ENCODE measurements around the gene PDLIM5.
"Not testable (repeated sequence)": the region's sequence is repeated elsewhere in the genome, so short reads cannot be mapped to it uniquely, and the experiment has no call there.

The PDLIM5 gene

DNA sequence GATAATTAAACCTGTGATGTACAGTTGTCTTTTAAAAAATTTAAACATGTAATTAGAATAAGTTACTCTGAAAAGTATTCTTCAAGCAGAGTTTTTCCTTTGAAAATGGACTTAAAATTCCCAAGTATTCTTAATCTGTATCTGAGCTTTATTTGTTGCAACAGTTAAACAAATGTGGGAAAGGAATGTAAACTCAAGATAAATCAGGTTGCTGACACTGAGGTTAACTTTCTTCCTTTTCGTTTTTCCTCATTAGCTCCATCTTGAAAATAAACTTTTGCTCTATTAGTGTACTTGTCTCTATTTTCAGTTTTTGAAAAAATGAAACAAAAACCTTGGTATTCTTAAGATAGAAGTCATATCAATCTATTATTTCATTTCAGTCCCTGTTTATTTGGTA is 161.5 kb downstream of the PDLIM5 start:
- H3K4me3 ChIP-seq (ENCODE audit: low read length): no peak overlapping the region
- no CpG with 5 or more reads among the region's 1 CpG for WGBS (ENCODE audit: insufficient coverage, insufficient read length)
- H3K9me3 ChIP-seq (ENCODE audit: control insufficient read depth, insufficient read depth, low read length): no peaks in the 10 kb centered on the region
- H3K36me3 ChIP-seq (ENCODE audit: control insufficient read depth, insufficient read depth, low read length): no peaks in the 10 kb centered on the region
- no peak overlapping the region for H3K27ac ChIP-seq (ENCODE audit: low read length)
- no peaks in the 10 kb centered on the region for H3K27me3 ChIP-seq (ENCODE audit: control insufficient read depth, insufficient read depth, low read length)
- no peak for DNase-seq (ENCODE audit: low read depth, low spot score)
- H3K4me1 ChIP-seq (ENCODE audit: control insufficient read depth, insufficient read depth, low read length): no peaks in the 10 kb centered on the region

DNA sequence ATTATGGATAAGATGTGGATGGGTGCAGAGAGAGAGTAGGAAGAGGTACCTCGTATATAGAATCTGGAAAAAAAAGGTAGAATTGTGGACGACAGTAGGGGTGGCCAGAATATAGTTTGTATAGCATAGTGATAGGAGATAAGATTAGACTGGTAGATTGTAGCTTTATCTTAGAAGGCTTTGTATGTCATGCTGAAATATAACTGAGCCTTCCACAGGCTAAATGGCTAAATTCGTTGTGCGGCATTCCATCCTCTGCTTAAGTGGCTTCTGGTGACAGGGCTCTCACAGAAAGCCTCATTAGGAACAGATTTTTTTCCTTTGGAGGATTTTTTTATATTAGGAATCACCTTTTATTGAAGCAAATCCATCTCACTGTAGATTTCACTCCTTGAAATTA is 163.7 kb downstream of the PDLIM5 start:
- DNase-seq (ENCODE audit: low read depth, low spot score): no peak
- no peaks in the 10 kb centered on the region for H3K4me1 ChIP-seq (ENCODE audit: control insufficient read depth, insufficient read depth, low read length)
- 100% methylated on average over 1 of the region's 4 CpGs for WGBS (ENCODE audit: insufficient coverage, insufficient read length)

DNA sequence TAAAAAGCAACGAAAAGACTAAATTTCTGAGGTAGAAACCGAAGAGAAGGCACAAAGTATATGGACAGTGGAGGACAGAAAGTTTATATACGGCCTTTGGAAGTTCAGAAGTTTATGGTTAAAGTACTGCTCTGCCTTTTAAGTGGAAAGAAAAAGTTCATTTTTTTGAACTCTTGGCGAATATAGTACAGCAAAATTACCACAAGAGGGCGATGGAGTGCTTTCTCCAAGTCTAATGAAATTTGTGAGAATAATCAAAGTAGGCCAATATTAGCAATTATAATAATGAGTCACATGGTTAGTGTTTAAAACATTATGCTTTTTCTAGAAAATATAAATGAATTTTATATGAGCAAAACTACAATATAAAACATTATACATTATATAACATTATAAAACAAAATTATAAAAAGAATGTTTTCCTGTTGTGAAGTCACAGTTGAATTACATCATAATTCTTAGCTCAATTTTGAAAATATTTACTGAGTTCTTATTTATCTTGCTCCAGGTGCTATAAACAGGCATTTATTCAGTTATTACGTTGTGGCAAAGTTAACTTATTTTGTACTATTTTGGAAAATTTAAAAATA is 169.8 kb downstream of the PDLIM5 start:
- Histone ChIP-seq H3K36me3 (ENCODE audit: control insufficient read depth, insufficient read depth, low read length) (no peaks in the 10 kb centered on the region), H3K27me3 (ENCODE audit: control insufficient read depth, insufficient read depth, low read length) (no peaks in the 10 kb centered on the region), H3K4me1 (ENCODE audit: control insufficient read depth, insufficient read depth, low read length) (no peaks in the 10 kb centered on the region), H3K4me3 (ENCODE audit: low read length) (no peak overlapping the region), H3K27ac (ENCODE audit: low read length) (no peak overlapping the region), H3K9me3 (ENCODE audit: control insufficient read depth, insufficient read depth, low read length) (no peaks in the 10 kb centered on the region)
- WGBS (ENCODE audit: insufficient coverage, insufficient read length): no CpG with 5 or more reads among the region's 6 CpGs
- no peak for DNase-seq (ENCODE audit: low read depth, low spot score)

More for the DNA sequence above, 163.7 kb downstream of the PDLIM5 start:
- H3K4me3 ChIP-seq (ENCODE audit: low read length): no peak overlapping the region
- H3K27me3 ChIP-seq (ENCODE audit: control insufficient read depth, insufficient read depth, low read length): no peaks in the 10 kb centered on the region
- H3K9me3 ChIP-seq (ENCODE audit: control insufficient read depth, insufficient read depth, low read length): no peaks in the 10 kb centered on the region
- H3K27ac ChIP-seq (ENCODE audit: low read length): no peak overlapping the region
- H3K36me3 ChIP-seq (ENCODE audit: control insufficient read depth, insufficient read depth, low read length): no peaks in the 10 kb centered on the region

DNA sequence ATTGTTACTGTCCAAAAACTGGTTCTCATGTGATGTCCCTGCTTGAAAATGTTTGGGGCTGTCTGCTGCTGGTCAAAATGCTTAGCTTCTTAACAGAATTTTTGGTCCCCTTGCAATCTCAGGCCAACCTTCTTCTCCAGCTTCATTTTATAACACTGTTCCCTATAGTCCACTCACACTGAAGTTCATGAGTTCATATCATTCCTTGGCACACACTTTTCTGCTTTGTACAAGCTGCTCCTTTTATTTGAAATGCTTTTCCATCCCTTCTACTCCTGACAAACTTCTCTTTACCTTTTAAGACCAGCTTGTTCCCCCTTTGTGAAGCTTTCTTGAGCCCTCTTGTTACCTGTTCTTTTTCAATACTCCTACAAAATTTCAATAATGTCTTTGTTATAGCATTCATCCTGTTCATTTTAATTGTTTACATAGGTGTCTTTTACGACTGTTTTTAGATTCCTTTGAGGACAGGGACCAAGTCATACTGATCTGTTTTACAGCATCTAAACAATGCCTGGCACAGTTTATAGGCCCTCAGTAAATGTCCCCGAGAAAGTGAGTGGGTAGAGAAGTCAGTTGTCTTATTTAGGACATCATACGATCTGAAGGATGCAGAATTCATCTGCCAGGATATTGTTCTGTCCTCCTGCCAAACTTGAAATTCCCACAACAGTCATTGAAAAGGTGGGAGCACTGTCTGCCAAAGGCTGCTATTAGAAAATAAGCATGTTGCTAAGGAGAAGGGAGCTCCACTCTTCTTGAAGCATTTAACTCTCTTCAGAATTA is 171.6 kb downstream of the PDLIM5 start:
- no CpG with 5 or more reads among the region's 3 CpGs for WGBS (ENCODE audit: insufficient coverage, insufficient read length)
- Histone ChIP-seq H3K9me3 (ENCODE audit: control insufficient read depth, insufficient read depth, low read length) (no peaks in the 10 kb centered on the region), H3K27me3 (ENCODE audit: control insufficient read depth, insufficient read depth, low read length) (no peaks in the 10 kb centered on the region), H3K36me3 (ENCODE audit: control insufficient read depth, insufficient read depth, low read length) (no peaks in the 10 kb centered on the region), H3K4me1 (ENCODE audit: control insufficient read depth, insufficient read depth, low read length) (no peaks in the 10 kb centered on the region), H3K27ac (ENCODE audit: low read length) (no peak overlapping the region), H3K4me3 (ENCODE audit: low read length) (no peak overlapping the region)
- no peak for DNase-seq (ENCODE audit: low read depth, low spot score)

DNA sequence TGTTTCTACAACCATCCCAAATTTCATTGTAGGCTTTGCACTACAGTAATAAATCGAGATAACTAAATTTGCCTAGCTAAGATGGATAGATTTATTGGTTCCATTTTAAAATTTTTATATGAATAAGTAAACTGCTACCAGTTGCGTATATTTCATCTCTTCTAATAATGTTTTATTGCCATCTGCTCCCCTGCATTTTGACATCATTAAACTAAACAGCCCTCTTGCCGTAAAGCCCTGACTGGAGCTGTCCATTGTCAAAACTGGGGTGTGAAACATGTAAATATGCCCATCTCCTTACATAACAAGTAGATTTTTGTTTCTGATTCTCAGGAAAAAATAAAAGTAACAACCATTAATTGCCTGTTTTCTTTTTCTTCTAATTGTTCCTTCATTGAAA is 175.2 kb downstream of the PDLIM5 start:
- Histone ChIP-seq H3K27ac (ENCODE audit: low read length) (no peak overlapping the region), H3K4me3 (ENCODE audit: low read length) (no peak overlapping the region), H3K27me3 (ENCODE audit: control insufficient read depth, insufficient read depth, low read length) (no peaks in the 10 kb centered on the region), H3K36me3 (ENCODE audit: control insufficient read depth, insufficient read depth, low read length) (no peaks in the 10 kb centered on the region), H3K4me1 (ENCODE audit: control insufficient read depth, insufficient read depth, low read length) (no peaks in the 10 kb centered on the region), H3K9me3 (ENCODE audit: control insufficient read depth, insufficient read depth, low read length) (no peaks in the 10 kb centered on the region)
- WGBS (ENCODE audit: insufficient coverage, insufficient read length): no CpG with 5 or more reads among the region's 3 CpGs
- no peak for DNase-seq (ENCODE audit: low read depth, low spot score)

DNA sequence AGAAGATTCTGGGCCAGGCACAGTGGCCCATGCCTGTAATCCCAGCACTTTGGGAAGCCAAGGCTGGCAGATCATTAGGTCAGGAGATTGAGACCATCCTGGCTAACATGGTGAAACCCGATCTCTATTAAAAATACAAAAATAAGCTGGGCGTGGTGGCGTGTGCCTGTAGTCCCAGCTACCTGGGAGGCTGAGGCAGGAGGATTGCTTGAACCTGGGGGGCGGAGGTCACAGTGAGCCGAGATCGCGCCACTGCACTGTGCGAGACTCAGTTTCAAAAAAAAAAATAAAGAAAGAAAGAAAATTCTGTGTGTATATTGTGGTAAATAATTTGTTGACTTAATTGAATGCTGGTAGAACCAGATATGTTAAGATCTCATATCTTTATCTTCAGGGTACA is 177.3 kb downstream of the PDLIM5 start:
- not testable (repeated sequence) for H3K4me3 ChIP-seq (ENCODE audit: low read length); H3K27me3 ChIP-seq (ENCODE audit: control insufficient read depth, insufficient read depth, low read length); H3K36me3 ChIP-seq (ENCODE audit: control insufficient read depth, insufficient read depth, low read length); DNase-seq (ENCODE audit: low read depth, low spot score); H3K27ac ChIP-seq (ENCODE audit: low read length); H3K4me1 ChIP-seq (ENCODE audit: control insufficient read depth, insufficient read depth, low read length); H3K9me3 ChIP-seq (ENCODE audit: control insufficient read depth, insufficient read depth, low read length)
- no CpG with 5 or more reads among the region's 8 CpGs for WGBS (ENCODE audit: insufficient coverage, insufficient read length)

DNA sequence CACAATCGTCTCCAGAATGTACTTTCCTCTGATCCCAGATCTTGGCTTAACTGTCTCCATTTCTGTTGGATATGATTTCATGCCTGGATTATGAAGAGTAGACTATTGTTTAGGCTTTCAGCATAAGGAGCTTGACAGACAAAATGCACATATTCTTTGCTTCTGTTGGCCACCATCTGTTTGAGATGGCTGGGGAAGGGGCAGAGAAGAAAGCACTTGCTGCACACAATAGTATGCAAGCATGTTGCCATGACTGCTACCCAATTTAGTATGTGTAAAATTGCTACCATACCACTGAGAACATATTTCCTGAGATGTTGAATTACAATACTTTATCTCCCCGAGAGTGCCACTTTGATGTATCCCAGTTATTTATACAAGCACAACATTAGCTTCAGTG is 178.1 kb downstream of the PDLIM5 start:
- no peak overlapping the region for H3K4me3 ChIP-seq (ENCODE audit: low read length)
- no peaks in the 10 kb centered on the region for H3K27me3 ChIP-seq (ENCODE audit: control insufficient read depth, insufficient read depth, low read length)
- no peak overlapping the region for H3K27ac ChIP-seq (ENCODE audit: low read length)
- WGBS (ENCODE audit: insufficient coverage, insufficient read length): no CpG with 5 or more reads among the region's 2 CpGs
- no peaks in the 10 kb centered on the region for H3K36me3 ChIP-seq (ENCODE audit: control insufficient read depth, insufficient read depth, low read length)
- no peak for DNase-seq (ENCODE audit: low read depth, low spot score)
- no peaks in the 10 kb centered on the region for H3K9me3 ChIP-seq (ENCODE audit: control insufficient read depth, insufficient read depth, low read length)
- H3K4me1 ChIP-seq (ENCODE audit: control insufficient read depth, insufficient read depth, low read length): no peaks in the 10 kb centered on the region

DNA sequence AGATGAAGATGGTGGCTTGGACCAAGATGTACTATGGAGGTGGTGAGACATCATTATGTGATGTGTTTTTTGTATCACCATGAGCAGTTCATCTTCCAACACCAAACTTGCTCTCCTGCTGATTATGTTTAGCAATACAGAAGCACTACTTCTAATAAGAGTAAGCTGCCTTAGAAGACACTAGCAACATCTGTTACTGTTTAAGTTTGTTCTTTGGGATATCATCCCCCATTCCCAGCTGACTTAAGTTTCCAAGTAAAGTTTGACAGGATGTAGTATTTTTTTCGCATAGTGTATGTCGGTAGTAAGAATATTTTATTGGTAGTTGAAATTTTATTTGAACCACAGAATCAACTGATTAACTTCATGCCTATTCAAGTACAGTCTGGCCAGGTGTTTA is 182.5 kb downstream of the PDLIM5 start:
- WGBS (ENCODE audit: insufficient coverage, insufficient read length): 100% methylated on average over 2 of the region's 2 CpGs
- H3K27ac ChIP-seq (ENCODE audit: low read length): no peak overlapping the region

DNA sequence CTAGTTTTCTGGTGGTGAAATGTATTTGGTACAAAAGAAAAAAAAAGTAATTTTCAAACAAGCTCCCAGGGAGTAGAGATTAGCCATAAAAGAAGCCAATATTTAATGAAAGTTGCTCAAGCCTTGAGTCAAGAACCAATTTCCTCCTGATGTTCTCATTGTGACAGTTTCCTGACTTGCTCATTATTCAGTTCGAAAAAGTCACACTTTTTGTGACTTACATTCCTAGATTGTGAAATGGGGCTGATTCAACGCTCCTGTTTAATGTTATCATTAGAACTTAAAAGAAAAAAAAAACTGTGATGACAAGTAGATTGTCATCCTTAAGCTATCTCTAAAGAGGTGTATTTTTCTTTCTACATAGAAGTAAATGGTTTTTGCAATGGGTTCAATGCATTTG is 183.4 kb downstream of the PDLIM5 start:
- no peak for DNase-seq (ENCODE audit: low read depth, low spot score)
- Histone ChIP-seq H3K4me3 (ENCODE audit: low read length) (no peak overlapping the region), H3K4me1 (ENCODE audit: control insufficient read depth, insufficient read depth, low read length) (no peaks in the 10 kb centered on the region), H3K27ac (ENCODE audit: low read length) (no peak overlapping the region), H3K36me3 (ENCODE audit: control insufficient read depth, insufficient read depth, low read length) (no peaks in the 10 kb centered on the region), H3K27me3 (ENCODE audit: control insufficient read depth, insufficient read depth, low read length) (no peaks in the 10 kb centered on the region), H3K9me3 (ENCODE audit: control insufficient read depth, insufficient read depth, low read length) (no peaks in the 10 kb centered on the region)
- no CpG with 5 or more reads among the region's 2 CpGs for WGBS (ENCODE audit: insufficient coverage, insufficient read length)

More for the DNA sequence above, 182.5 kb downstream of the PDLIM5 start:
- Histone ChIP-seq H3K27me3 (ENCODE audit: control insufficient read depth, insufficient read depth, low read length) (no peaks in the 10 kb centered on the region), H3K36me3 (ENCODE audit: control insufficient read depth, insufficient read depth, low read length) (no peaks in the 10 kb centered on the region), H3K4me1 (ENCODE audit: control insufficient read depth, insufficient read depth, low read length) (no peaks in the 10 kb centered on the region), H3K9me3 (ENCODE audit: control insufficient read depth, insufficient read depth, low read length) (no peaks in the 10 kb centered on the region), H3K4me3 (ENCODE audit: low read length) (no peak overlapping the region)
- no peak for DNase-seq (ENCODE audit: low read depth, low spot score)

DNA sequence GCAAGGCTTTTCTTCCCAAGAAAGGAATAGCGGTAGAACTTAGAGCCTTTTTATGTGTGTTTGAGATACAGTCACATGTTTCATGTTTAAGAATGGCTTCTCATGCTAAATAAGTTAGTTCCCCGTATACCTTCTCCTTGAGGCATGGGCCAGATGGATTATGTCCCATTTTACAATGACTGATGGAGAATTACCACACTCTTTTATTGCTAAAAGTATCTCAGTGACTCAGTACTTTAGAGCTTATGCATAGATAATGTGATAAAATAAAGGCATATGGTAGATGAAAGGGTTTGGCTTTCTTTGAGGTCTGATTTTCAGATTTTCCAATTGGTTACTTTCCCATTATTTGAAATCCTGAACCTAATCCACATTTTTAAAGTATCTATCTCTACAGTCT is 184.3 kb downstream of the PDLIM5 start:
- H3K4me1 ChIP-seq (ENCODE audit: control insufficient read depth, insufficient read depth, low read length): no peaks in the 10 kb centered on the region
- no peak for DNase-seq (ENCODE audit: low read depth, low spot score)
- H3K4me3 ChIP-seq (ENCODE audit: low read length): no peak overlapping the region
- H3K36me3 ChIP-seq (ENCODE audit: control insufficient read depth, insufficient read depth, low read length): no peaks in the 10 kb centered on the region
- H3K27me3 ChIP-seq (ENCODE audit: control insufficient read depth, insufficient read depth, low read length): no peaks in the 10 kb centered on the region
- no CpG with 5 or more reads among the region's 2 CpGs for WGBS (ENCODE audit: insufficient coverage, insufficient read length)
- no peaks in the 10 kb centered on the region for H3K9me3 ChIP-seq (ENCODE audit: control insufficient read depth, insufficient read depth, low read length)
- H3K27ac ChIP-seq (ENCODE audit: low read length): no peak overlapping the region

DNA sequence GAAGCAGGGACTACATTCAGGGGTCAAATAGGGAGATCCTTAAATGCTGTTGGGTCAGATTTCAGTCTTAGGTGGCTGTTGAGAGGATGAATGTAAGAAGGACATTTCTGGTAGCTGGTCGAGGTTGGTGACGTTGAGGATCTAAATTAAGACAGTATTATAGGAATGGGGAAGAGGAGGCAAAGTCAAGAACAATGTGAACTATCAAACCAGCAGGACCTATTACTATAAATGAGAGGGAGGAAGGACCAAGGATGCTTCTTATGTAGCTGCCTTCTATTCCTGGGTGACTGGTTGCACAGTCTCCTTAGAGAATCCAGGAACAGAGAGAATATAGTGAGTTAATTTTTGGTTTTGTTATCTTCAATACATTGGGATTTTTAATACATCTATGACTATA is 187.6 kb downstream of the PDLIM5 start:
- no peaks in the 10 kb centered on the region for H3K9me3 ChIP-seq (ENCODE audit: control insufficient read depth, insufficient read depth, low read length)
- H3K27ac ChIP-seq (ENCODE audit: low read length): no peak overlapping the region
- H3K4me1 ChIP-seq (ENCODE audit: control insufficient read depth, insufficient read depth, low read length): no peaks in the 10 kb centered on the region
- no peak overlapping the region for H3K4me3 ChIP-seq (ENCODE audit: low read length)
- WGBS (ENCODE audit: insufficient coverage, insufficient read length): 100% methylated on average over 2 of the region's 2 CpGs
- H3K36me3 ChIP-seq (ENCODE audit: control insufficient read depth, insufficient read depth, low read length): no peaks in the 10 kb centered on the region
- H3K27me3 ChIP-seq (ENCODE audit: control insufficient read depth, insufficient read depth, low read length): no peaks in the 10 kb centered on the region
- no peak for DNase-seq (ENCODE audit: low read depth, low spot score)
